ENCODE data around the gene SERPING1. TPM values are rescaled to one million over a fixed set of nuclear protein-coding genes. Genes with fewer than 3 reads are reported as not detected.

The SERPING1 gene
- total RNA-seq, 2 donors from 2014 or later, result 674 to 695 TPM

GRCh38 chr11:57597916-57598830 is 688 bp downstream of the SERPING1 start:
- Histone ChIP-seq H3K4me1 (ENCODE audit: control insufficient read depth in 1 of 2, low read depth in 2 of 2) (peaks cover 4 to 20% of the 10 kb centered on the region in 2 donors), H3K9me3 (no peaks in the 10 kb centered on the region), H3K4me3 (peak overlapping the region; percentile 88), H3K27ac (peak overlapping the region; percentile 98 to 99), H3K36me3 (peaks cover 15% of the 10 kb centered on the region), H3K27me3 (replicated peaks; ENCODE audit: insufficient read depth) (no peaks in the 10 kb centered on the region)
- peak; percentile 83 for ATAC-seq (ENCODE audit: insufficient number of reproducible peaks, low FRiP score, low read depth)
- TF ChIP-seq, protein P1, sequence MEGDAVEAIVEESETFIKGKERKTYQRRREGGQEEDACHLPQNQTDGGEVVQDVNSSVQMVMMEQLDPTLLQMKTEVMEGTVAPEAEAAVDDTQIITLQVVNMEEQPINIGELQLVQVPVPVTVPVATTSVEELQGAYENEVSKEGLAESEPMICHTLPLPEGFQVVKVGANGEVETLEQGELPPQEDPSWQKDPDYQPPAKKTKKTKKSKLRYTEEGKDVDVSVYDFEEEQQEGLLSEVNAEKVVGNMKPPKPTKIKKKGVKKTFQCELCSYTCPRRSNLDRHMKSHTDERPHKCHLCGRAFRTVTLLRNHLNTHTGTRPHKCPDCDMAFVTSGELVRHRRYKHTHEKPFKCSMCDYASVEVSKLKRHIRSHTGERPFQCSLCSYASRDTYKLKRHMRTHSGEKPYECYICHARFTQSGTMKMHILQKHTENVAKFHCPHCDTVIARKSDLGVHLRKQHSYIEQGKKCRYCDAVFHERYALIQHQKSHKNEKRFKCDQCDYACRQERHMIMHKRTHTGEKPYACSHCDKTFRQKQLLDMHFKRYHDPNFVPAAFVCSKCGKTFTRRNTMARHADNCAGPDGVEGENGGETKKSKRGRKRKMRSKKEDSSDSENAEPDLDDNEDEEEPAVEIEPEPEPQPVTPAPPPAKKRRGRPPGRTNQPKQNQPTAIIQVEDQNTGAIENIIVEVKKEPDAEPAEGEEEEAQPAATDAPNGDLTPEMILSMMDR (IDR thresholded peaks at IDR 0.05), result no peak
- DNase-seq (ENCODE audit: low spot score), result peak; percentile 25

GRCh38 chr11:57598831-57599155 is 1.3 kb downstream of the SERPING1 start:
- Histone ChIP-seq H3K36me3 (peaks cover 17% of the 10 kb centered on the region), H3K4me1 (ENCODE audit: control insufficient read depth in 1 of 2, low read depth in 2 of 2) (peaks cover 4 to 20% of the 10 kb centered on the region in 2 donors), H3K4me3 (peak overlapping the region; percentile 88), H3K27me3 (replicated peaks; ENCODE audit: insufficient read depth) (no peaks in the 10 kb centered on the region), H3K9me3 (no peaks in the 10 kb centered on the region), H3K27ac (peak overlapping the region; percentile 98 to 99)
- TF ChIP-seq, protein P1 (IDR thresholded peaks at IDR 0.05), result no peak
- no peak for DNase-seq (ENCODE audit: low spot score)
- ATAC-seq (ENCODE audit: insufficient number of reproducible peaks, low FRiP score, low read depth), result peak; percentile 37

- no peaks in the 10 kb centered on the region for H3K9me3 ChIP-seq
- peaks cover 17% of the 10 kb centered on the region for H3K36me3 ChIP-seq
- ATAC-seq (ENCODE audit: insufficient number of reproducible peaks, low FRiP score, low read depth) (no peak), DNase-seq (ENCODE audit: low spot score) (no peak)
- peak overlapping the region; percentile 98 to 99 for H3K27ac ChIP-seq
- H3K4me1 ChIP-seq (ENCODE audit: control insufficient read depth in 1 of 2, low read depth in 2 of 2), result peaks cover 4 to 20% of the 10 kb centered on the region in 2 donors
- TF ChIP-seq, protein P1 (IDR thresholded peaks at IDR 0.05), result no peak
- no peaks in the 10 kb centered on the region for H3K27me3 ChIP-seq (replicated peaks; ENCODE audit: insufficient read depth)
- peak overlapping the region; percentile 88 for H3K4me3 ChIP-seq
Measured at GRCh38 chr11:57599381-57599780, 1.9 kb downstream of the SERPING1 start.

DNA sequence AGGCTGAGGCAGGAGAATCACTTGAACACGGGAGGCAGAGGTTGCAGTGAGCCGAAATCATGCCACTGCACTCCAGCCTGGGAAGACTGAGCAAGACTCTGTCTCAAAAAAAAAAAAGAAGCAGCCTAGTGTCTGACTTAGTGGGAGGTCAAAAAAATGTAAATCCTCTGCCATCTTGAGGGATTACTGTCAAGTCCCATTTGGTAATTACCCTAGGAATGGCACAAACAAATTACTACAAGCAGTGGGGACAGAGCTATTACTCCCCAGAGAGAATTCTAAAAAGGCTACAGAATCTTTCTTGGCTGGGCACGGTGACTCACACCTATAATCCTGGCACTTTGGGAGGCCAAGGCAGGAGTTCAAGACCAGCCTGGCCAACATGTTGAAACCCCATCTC is 3.8 kb downstream of the SERPING1 start:
- TF ChIP-seq, protein P1 (IDR thresholded peaks at IDR 0.05), result no peak
- peaks cover 31% of the 10 kb centered on the region for H3K36me3 ChIP-seq

GRCh38 chr11:57604296-57605027 is 7.0 kb downstream of the SERPING1 start:
- Histone ChIP-seq H3K9me3 (no peaks in the 10 kb centered on the region), H3K4me3 (no peak overlapping the region), H3K4me1 (ENCODE audit: control insufficient read depth in 1 of 2, low read depth in 2 of 2) (peaks cover 0 to 2% of the 10 kb centered on the region in 2 donors), H3K27me3 (replicated peaks; ENCODE audit: insufficient read depth) (no peaks in the 10 kb centered on the region), H3K36me3 (peaks cover 46% of the 10 kb centered on the region), H3K27ac (no peak overlapping the region)
- TF ChIP-seq, protein P1 (IDR thresholded peaks at IDR 0.05), result no peak
- ATAC-seq (ENCODE audit: insufficient number of reproducible peaks, low FRiP score, low read depth), result no peak
- no peak for DNase-seq (ENCODE audit: low spot score)

More for the DNA sequence above, 3.8 kb downstream of the SERPING1 start:
- ATAC-seq (ENCODE audit: insufficient number of reproducible peaks, low FRiP score, low read depth) (no peak), DNase-seq (ENCODE audit: low spot score) (no peak)
- H3K27ac ChIP-seq, result no peak overlapping the region
- no peak overlapping the region for H3K4me3 ChIP-seq
- no peaks in the 10 kb centered on the region for H3K27me3 ChIP-seq (replicated peaks; ENCODE audit: insufficient read depth)
- H3K9me3 ChIP-seq, result no peaks in the 10 kb centered on the region
- H3K4me1 ChIP-seq (ENCODE audit: control insufficient read depth in 1 of 2, low read depth in 2 of 2), result peaks cover 4 to 20% of the 10 kb centered on the region in 2 donors
